PC-3 (cell line): ENCODE measurements around the gene WBP2NL. TPM values are rescaled to one million over a fixed set of nuclear protein-coding genes. Genes with fewer than 3 reads are reported as not detected.

ENCODE experiments used
- ATAC-seq: fragments of 200-7000 bp; cut with Tn5 transposase; 2 replicates; pipeline ENCODE4 v1.9.1; 2020; ENCODE audit warnings: mild to moderate bottlenecking, moderate library complexity
- BruUV-seq: library from RNA; stranded (reverse); fragments of 400-500 nt; replicated peaks from 2 replicates; lab custom pipeline; 2021; lab: Mats Ljungman, UMichigan
- CTCF ChIA-PET: fragments of 300-600 bp; sonication (Branson Sonifier 250); formaldehyde crosslinking; loops from one replicate; lab custom pipeline; 2022; ENCODE audit warnings: antibody characterized with exemption; lab: Charles Lee
- POLR2A ChIA-PET: fragments of 300-600 bp; sonication (Branson Sonifier 250); formaldehyde crosslinking; loops from one replicate; lab custom pipeline; 2022; ENCODE audit warnings: antibody characterized with exemption; ENCODE audit not compliant: unreplicated experiment; lab: Charles Lee
- DNase-seq: peaks from one replicate; pipeline ENCODE4 v3.0.0-alpha.2; 2015
- H2AFZ ChIP-seq: fragments of 300-600 bp; sonication (generic); 2 replicates; pipeline ENCODE4 v1.6.0; 2016; ENCODE audit warnings: antibody characterized with exemption, low read length
- H3F3A ChIP-seq: fragments of 300-600 bp; sonication (generic); one replicate; pipeline ENCODE4 v1.6.0; 2017; ENCODE audit warnings: antibody characterized with exemption, low read length, control low read depth, mild to moderate bottlenecking; ENCODE audit not compliant: unreplicated experiment
- H3K27ac ChIP-seq: fragments of 300-600 bp; sonication (generic); 2 replicates; pipeline ENCODE4 v1.5.1; 2016; ENCODE audit warnings: mild to moderate bottlenecking, low read length
- H3K27me3 ChIP-seq: fragments of 300-600 bp; sonication (generic); 2 replicates; pipeline ENCODE4 v1.6.1; 2016; ENCODE audit warnings: low read length, mixed read lengths
- H3K36me3 ChIP-seq: fragments of 300-600 bp; sonication (generic); 2 replicates; pipeline ENCODE4 v1.6.1; 2016; ENCODE audit warnings: low read depth, mixed run types, low read length, mixed read lengths
- H3K4me1 ChIP-seq: fragments of 300-600 bp; sonication (generic); 2 replicates; pipeline ENCODE4 v1.5.1; 2016; ENCODE audit warnings: low read length; ENCODE audit not compliant: insufficient read depth
- H3K4me2 ChIP-seq: fragments of 300-600 bp; sonication (generic); 2 replicates; pipeline ENCODE4 v1.6.0; 2016; ENCODE audit warnings: low read length
- H3K4me3 ChIP-seq: fragments of 300-600 bp; sonication (generic); 2 replicates; pipeline ENCODE4 v1.5.1; 2016; ENCODE audit warnings: mild to moderate bottlenecking, low read length, mixed read lengths
- H3K79me2 ChIP-seq: fragments of 300-600 bp; sonication (generic); 2 replicates; pipeline ENCODE4 v1.6.1; 2017; ENCODE audit warnings: low read length, mixed read lengths
- H3K9ac ChIP-seq: fragments of 300-600 bp; sonication (generic); 2 replicates; pipeline ENCODE4 v1.6.0; 2016; ENCODE audit warnings: mild to moderate bottlenecking, low read length
- H3K9me2 ChIP-seq: fragments of 300-600 bp; sonication (generic); replicated peaks from 2 replicates; pipeline ENCODE4 v1.6.1; 2016; ENCODE audit warnings: mixed run types, low read length, mixed read lengths
- H3K9me3 ChIP-seq: fragments of 300-600 bp; sonication (generic); 2 replicates; pipeline ENCODE4 v1.6.1; 2016; ENCODE audit warnings: low read length, mixed read lengths
- H4K20me1 ChIP-seq: fragments of 300-600 bp; sonication (generic); 2 replicates; pipeline ENCODE4 v1.6.1; 2016; ENCODE audit warnings: low read length, mixed read lengths
- CTCF ChIP-seq: fragments of 300-600 bp; sonication (generic); conservative IDR thresholded peaks from 2 replicates; pipeline ENCODE4 v1.5.1; 2017; ENCODE audit warnings: antibody characterized with exemption, low read depth, mild to moderate bottlenecking, low read length
- EZH2 ChIP-seq: fragments of 300-600 bp; sonication (generic); IDR thresholded peaks from one replicate; pipeline ENCODE4 v1.6.1; 2017; ENCODE audit warnings: antibody characterized with exemption, mild to moderate bottlenecking, low read length; ENCODE audit not compliant: unreplicated experiment
- EZH2phosphoT487 ChIP-seq: fragments of 300-600 bp; sonication (generic); IDR thresholded peaks from 2 replicates; pipeline ENCODE4 v1.6.1; 2018; ENCODE audit warnings: mild to moderate bottlenecking, antibody characterized with exemption, low read length, borderline replicate concordance
- intact Hi-C: fragments of 100-400 bp; cut with micrococcal nuclease; formaldehyde crosslinking; loops from 2 replicates; pipeline ENCODE4 v1.9.0; 2023
- total RNA-seq: library from RNA; depleted of rRNA; stranded (reverse); fragments of >200 nt; gene quantifications from 2 replicates; pipeline ENCODE4 v1.2.3, GENCODE V29; 2014

WBP2NL gene
- total RNA-seq, 1 experiment from 2014 or later = 0.33 TPM

- no peak overlapping the region for H3K27ac ChIP-seq
- ATAC-seq (no peak), DNase-seq (no peak)
- no peak overlapping the region for H3K4me3 ChIP-seq
- H3K79me2 ChIP-seq = no peaks in the 10 kb centered on the region
- H3K9me2 ChIP-seq = no peaks in the 10 kb centered on the region
- no peaks in the 10 kb centered on the region for H3K27me3 ChIP-seq
- peaks cover 15% of the 10 kb centered on the region; the same call in 1 of the 2 replicates for H3K36me3 ChIP-seq
- BruUV-seq = no TSS peak
- TF ChIP-seq EZH2phosphoT487 (no peak), CTCF (no peak), EZH2 (no peak)
- no peak overlapping the region for H3K9ac ChIP-seq
- intact Hi-C loops = no loop called here
- H3K9me3 ChIP-seq = peaks cover 6% of the 10 kb centered on the region
- no peaks in the 10 kb centered on the region for H3K4me1 ChIP-seq
- CTCF ChIA-PET = no interaction called here
- H3F3A ChIP-seq = no peaks in the 10 kb centered on the region
- POLR2A ChIA-PET = interaction anchor here (0.5 kb wide), 1 partner anchor 114 kb away, joined by 4 read pairs; no protein-coding TSS in a partner anchor
- H2AFZ ChIP-seq = no peak overlapping the region
- no peak overlapping the region for H3K4me2 ChIP-seq
- no peaks in the 10 kb centered on the region for H4K20me1 ChIP-seq
Measured at GRCh38 chr22:42061041-42061440, 62.5 kb downstream of the WBP2NL start.

DNA sequence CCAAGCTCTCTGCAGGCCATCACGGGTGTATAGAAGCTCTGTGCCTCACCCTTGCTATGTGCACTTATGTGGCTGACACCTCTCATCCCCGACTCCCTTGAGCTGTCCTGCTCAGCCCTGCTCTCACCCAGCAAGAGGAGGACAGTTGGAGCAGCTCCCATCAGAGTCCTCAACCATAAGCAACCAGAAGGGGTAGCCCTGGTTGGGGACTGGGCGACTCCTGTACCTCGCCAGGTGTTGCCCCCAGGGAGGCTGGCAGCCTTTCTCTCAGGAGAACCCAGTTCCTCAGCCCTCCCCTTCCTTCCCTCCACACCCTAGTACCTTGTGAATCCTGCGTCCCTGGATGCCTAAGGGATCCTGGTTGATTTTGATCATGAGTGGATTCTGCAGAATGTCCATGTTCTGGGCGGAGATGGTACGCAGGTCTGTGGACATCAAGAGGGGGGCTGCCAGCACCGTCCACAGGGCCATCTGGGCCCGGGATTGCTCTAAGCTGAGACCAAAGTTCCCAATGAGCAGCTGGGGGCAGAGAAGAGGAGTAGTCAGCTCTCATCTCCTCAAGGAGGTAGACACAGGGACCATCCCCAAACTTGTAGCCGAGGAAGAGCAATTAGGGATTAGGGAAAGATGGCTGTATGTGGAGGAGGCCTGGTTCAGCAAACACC, 64.0 kb downstream of the WBP2NL start:
- CTCF ChIA-PET = no interaction called here
- H3K4me3 ChIP-seq = no peak overlapping the region
- BruUV-seq = no TSS peak
- POLR2A ChIA-PET = no interaction called here
- H3K9me3 ChIP-seq = no peaks in the 10 kb centered on the region
- H3K27me3 ChIP-seq = no peaks in the 10 kb centered on the region
- ATAC-seq = no peak
- TF ChIP-seq CTCF = no peak
- H3K4me2 ChIP-seq = no peak overlapping the region
- H3K79me2 ChIP-seq = no peaks in the 10 kb centered on the region
- H3K9ac ChIP-seq = no peak overlapping the region
- intact Hi-C loops = no loop called here
- no peaks in the 10 kb centered on the region for H4K20me1 ChIP-seq
- H3K36me3 ChIP-seq = peaks cover 15% of the 10 kb centered on the region; the same call in 1 of the 2 replicates
- H3K27ac ChIP-seq = no peak overlapping the region
- H3F3A ChIP-seq = no peaks in the 10 kb centered on the region
- no peaks in the 10 kb centered on the region for H3K4me1 ChIP-seq
- no peak for DNase-seq
- no peaks in the 10 kb centered on the region for H3K9me2 ChIP-seq
- H2AFZ ChIP-seq = no peak overlapping the region

DNA sequence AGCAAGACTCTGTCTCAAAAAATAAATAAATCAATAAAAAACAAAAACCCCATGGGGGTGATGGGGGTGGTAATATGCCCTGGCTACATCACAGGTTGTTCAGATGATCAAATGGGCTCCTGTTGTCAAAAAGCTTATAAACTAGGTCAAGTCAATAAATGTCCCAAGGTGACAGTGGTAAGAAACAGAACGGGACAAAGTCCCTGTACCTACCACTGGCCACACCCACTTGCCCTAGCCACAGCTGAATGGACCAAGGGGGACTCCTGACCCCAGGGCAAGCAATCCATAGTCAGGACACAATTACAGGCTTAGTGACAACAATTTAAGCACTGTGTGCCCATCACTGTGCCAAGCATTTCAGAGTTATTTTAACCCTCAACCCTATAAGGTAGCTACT, 66.0 kb downstream of the WBP2NL start:
- Histone ChIP-seq H3K4me2 (no peak overlapping the region), H3K79me2 (peaks cover 2% of the 10 kb centered on the region; the same call in 1 of the 2 replicates), H3K4me1 (peaks cover 2% of the 10 kb centered on the region; the same call in 1 of the 2 replicates), H3K36me3 (0 out of 2 replicates have a peak, but pooled peaks cover 5% of the 10 kb centered on the region), H3F3A (no peaks in the 10 kb centered on the region), H3K9ac (no peak overlapping the region), H3K4me3 (no peak overlapping the region), H3K27me3 (no peaks in the 10 kb centered on the region), H4K20me1 (no peaks in the 10 kb centered on the region), H2AFZ (no peak overlapping the region), H3K27ac (no peak overlapping the region), H3K9me2 (no peaks in the 10 kb centered on the region), H3K9me3 (no peaks in the 10 kb centered on the region)
- ChIA-PET POLR2A (no interaction called here), CTCF (no interaction called here)
- no TSS peak for BruUV-seq
- intact Hi-C loops = no loop called here
- DNase-seq = no peak
- TF ChIP-seq EZH2 (no peak), EZH2phosphoT487 (no peak), CTCF (no peak)
- no peak for ATAC-seq
